Mucosa of descending colon (tissue), 3 donors: ENCODE measurements around the gene NHLRC1. TPM values are rescaled to one million over a fixed set of nuclear protein-coding genes. Genes with fewer than 3 reads are reported as not detected.
A peak's percentile ranks its signal among the peaks of the same experiment; 100 is the strongest.
"Not testable (repeated sequence)": the region's sequence is repeated elsewhere in the genome, so short reads cannot be mapped to it uniquely, and the experiment has no call there.

Experiments
- ATAC-seq: fragments of 200-7000 bp; cut with Tn5 transposase; one replicate; pipeline ENCODE4 v1.9.1; 2020; ENCODE audit warnings: mild to moderate bottlenecking, moderate library complexity
- DNase-seq, 3 donors: peaks; one replicate each; pipeline ENCODE4 v3.0.0-alpha.2; 2020
- H3K36me3 ChIP-seq: fragments of 200-600 bp; one replicate; pipeline ENCODE4 v1.8.0; 2021; ENCODE audit warnings: low read depth, mild to moderate bottlenecking
- H3K4me1 ChIP-seq: fragments of 200-600 bp; one replicate; pipeline ENCODE4 v1.8.0; 2021; ENCODE audit warnings: low read depth, mild to moderate bottlenecking
- H3K4me3 ChIP-seq: fragments of 200-600 bp; one replicate; pipeline ENCODE4 v1.8.0; 2021; ENCODE audit warnings: mild to moderate bottlenecking
- H3K9me3 ChIP-seq: fragments of 200-600 bp; one replicate; pipeline ENCODE4 v1.8.0; 2021; ENCODE audit warnings: mild to moderate bottlenecking
- CTCF ChIP-seq: fragments of 200-600 bp; IDR thresholded peaks from one replicate; pipeline ENCODE4 v1.8.0; 2022; ENCODE audit warnings: antibody characterized with exemption, mild to moderate bottlenecking
- intact Hi-C, 2 donors: fragments of 100-400 bp; cut with DNase I in 1 of 2; cut with micrococcal nuclease in 1 of 2; formaldehyde crosslinking; loops; one replicate each; pipeline versions ENCODE4 v1.11.0 to v1.11.1; 2022; cut with DNase I, micrococcal nuclease
- total RNA-seq, 3 donors: library from RNA; stranded (reverse); fragmentation: NEBNext Ultra II Directional in 2 of 3; extraction: Animal tissue kit (Norgen Biotek cat#: 25700) in 2 of 3; gene quantifications; one replicate each; pipeline versions ENCODE4 v1.2.1 to v1.2.4, GENCODE V29; 2021 to 2023
- donor health status: DM: no; HTN: no; CAD: no; lungs with moderate emphysema.
- donor health status: DM: no; HTN: no; CAD: no.
- donor health status: DM: no; HTN: yes; CAD: no.

Gene NHLRC1
- total RNA-seq, 3 donors from 2014 or later, result 1.8 to 3.6 (median 2.3) TPM

- Histone ChIP-seq H3K4me1 (peaks cover 13% of the 10 kb centered on the region), H3K36me3 (no peaks in the 10 kb centered on the region), H3K4me3 (peak within 1 kb of the TSS; percentile 88), H3K9me3 (no peaks in the 10 kb centered on the region)
- DNase-seq, result peak in 1 of 3 donors; percentile 56
- no peak for TF ChIP-seq CTCF
- no peak for ATAC-seq
- intact Hi-C loops, result no loop called here
Measured at GRCh38 chr6:18154507-18155149, 32.2 kb upstream of the NHLRC1 start, which contains the start of gene TPMT. Gene TPMT, minus strand, starts transcription at chr6:18155077. Its CDS starts 5,950 bp downstream, at chr6:18149127.

GRCh38 chr6:18153311-18153703 is 30.8 kb upstream of the NHLRC1 start:
- intact Hi-C loops, result no loop called here
- Histone ChIP-seq H3K4me3 (no peak overlapping the region), H3K4me1 (peaks cover 13% of the 10 kb centered on the region), H3K9me3 (no peaks in the 10 kb centered on the region), H3K36me3 (no peaks in the 10 kb centered on the region)
- DNase-seq (no peak), ATAC-seq (no peak)
- TF ChIP-seq CTCF, result no peak

GRCh38 chr6:18151801-18152200 is 29.3 kb upstream of the NHLRC1 start:
- TF ChIP-seq CTCF, result no peak
- H3K9me3 ChIP-seq, result no peaks in the 10 kb centered on the region
- intact Hi-C loops, result no loop called here
- DNase-seq (no peak), ATAC-seq (no peak)
- no peaks in the 10 kb centered on the region for H3K36me3 ChIP-seq
- peaks cover 21% of the 10 kb centered on the region for H3K4me1 ChIP-seq
- no peak overlapping the region for H3K4me3 ChIP-seq

GRCh38 chr6:18151391-18151790 is 28.9 kb upstream of the NHLRC1 start:
- intact Hi-C loops, ATAC-seq, H3K36me3 ChIP-seq: not testable (repeated sequence)

GRCh38 chr6:18148304-18149025 is 26.0 kb upstream of the NHLRC1 start:
- Histone ChIP-seq H3K4me1 (peaks cover 12% of the 10 kb centered on the region), H3K9me3 (no peaks in the 10 kb centered on the region), H3K4me3 (no peak overlapping the region), H3K36me3 (no peaks in the 10 kb centered on the region)
- TF ChIP-seq CTCF, result no peak
- peak; percentile 84 for ATAC-seq
- DNase-seq, result peak in 1 of 3 donors; percentile 65
- intact Hi-C loops, result no loop called here

More at GRCh38 chr6:18151391-18151790, 28.9 kb upstream of the NHLRC1 start:
- DNase-seq, H3K4me3 ChIP-seq, H3K9me3 ChIP-seq: not testable (repeated sequence)
- peaks cover 21% of the 10 kb centered on the region for H3K4me1 ChIP-seq

- ATAC-seq (no peak), DNase-seq (no peak)
- no peak overlapping the region for H3K4me3 ChIP-seq
- H3K4me1 ChIP-seq, result peaks cover 8% of the 10 kb centered on the region
- no peak for TF ChIP-seq CTCF
- intact Hi-C loops, result no loop called here
- no peaks in the 10 kb centered on the region for H3K36me3 ChIP-seq
- H3K9me3 ChIP-seq, result no peaks in the 10 kb centered on the region
Measured at GRCh38 chr6:18147616-18148015, 25.1 kb upstream of the NHLRC1 start.
